Tibial nerve (tissue), 4 donors: Measurements from ENCODE around the gene CASKIN1.

Experiments
- EP300 ChIP-seq, 2 donors: sonication (generic); formaldehyde crosslinking; IDR thresholded peaks; one replicate each; pipeline ENCODE4 v1.6.1; 2017; ENCODE audit warnings: antibody characterized with exemption in 2 of 2, mild to moderate bottlenecking in 1 of 2
- TF ChIP-seq, protein P1 (sequence below), 5 experiments: fragments of 200-600 bp in 3 of 5; fragments of 450-650 bp in 2 of 5; sonication (generic) in 3 of 5; IDR thresholded peaks; one replicate each; pipeline ENCODE4 v1.5.1; 2016 to 2019; ENCODE audit warnings: antibody characterized with exemption in 5 of 5, mild to moderate bottlenecking in 3 of 5, moderate library complexity in 2 of 5

- TF ChIP-seq, protein P1, sequence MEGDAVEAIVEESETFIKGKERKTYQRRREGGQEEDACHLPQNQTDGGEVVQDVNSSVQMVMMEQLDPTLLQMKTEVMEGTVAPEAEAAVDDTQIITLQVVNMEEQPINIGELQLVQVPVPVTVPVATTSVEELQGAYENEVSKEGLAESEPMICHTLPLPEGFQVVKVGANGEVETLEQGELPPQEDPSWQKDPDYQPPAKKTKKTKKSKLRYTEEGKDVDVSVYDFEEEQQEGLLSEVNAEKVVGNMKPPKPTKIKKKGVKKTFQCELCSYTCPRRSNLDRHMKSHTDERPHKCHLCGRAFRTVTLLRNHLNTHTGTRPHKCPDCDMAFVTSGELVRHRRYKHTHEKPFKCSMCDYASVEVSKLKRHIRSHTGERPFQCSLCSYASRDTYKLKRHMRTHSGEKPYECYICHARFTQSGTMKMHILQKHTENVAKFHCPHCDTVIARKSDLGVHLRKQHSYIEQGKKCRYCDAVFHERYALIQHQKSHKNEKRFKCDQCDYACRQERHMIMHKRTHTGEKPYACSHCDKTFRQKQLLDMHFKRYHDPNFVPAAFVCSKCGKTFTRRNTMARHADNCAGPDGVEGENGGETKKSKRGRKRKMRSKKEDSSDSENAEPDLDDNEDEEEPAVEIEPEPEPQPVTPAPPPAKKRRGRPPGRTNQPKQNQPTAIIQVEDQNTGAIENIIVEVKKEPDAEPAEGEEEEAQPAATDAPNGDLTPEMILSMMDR (IDR thresholded peaks at IDR 0.05): peak in 1 of 5 experiments; percentile 9
- TF ChIP-seq EP300 (IDR thresholded peaks at IDR 0.05): peak; percentile 64 to 75
These were observed 37.1 kb downstream of the CASKIN1 start for GRCh38 chr16:2159175-2159838.
